Measurements from ENCODE around the gene NPDC1.

Gene NPDC1

DNA sequence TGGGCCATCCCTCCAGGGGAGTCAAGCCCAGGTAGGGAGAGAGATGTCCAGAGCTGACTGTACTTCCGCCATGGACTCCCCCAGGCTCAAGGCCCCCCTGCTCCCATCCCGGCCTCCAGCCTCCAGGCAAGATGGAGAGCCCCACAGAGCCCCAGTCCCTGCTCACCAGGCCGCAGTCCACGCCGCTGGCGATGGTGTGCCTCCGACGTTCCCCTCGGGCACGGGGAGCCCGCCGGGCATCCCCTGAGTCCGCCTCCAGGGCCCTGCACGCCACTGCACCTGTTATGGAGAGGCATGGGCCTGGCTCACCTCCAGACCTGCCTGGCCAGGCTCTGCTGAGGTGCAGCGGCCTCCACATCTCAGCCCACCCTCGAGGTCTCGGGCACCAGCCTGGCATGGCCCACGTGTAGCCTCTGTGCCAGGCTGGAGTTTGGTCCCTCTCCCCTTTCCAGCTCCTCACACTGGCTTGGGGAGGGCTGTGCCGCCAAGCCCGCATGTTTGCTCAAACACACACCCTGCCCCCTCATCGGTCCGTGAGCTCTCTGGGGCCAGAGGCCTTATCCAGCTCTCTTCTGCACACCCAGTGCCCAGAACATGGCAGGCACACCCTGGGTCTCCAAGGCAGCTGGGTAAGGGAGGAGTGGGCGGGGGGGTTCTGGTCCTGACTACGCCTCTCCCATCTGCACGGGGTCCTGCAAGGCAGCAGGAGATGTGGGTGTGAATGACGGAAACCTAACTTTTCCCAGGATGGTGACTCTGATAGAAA lies 20.3 kb upstream of the NPDC1 start:
- Histone ChIP-seq H3K4me3 (ENCODE audit: low read depth, low read length) (no peak overlapping the region), H3K4me1 (peaks cover 2% of the 10 kb centered on the region), H3K4me2 (ENCODE audit: low read length) (no peak overlapping the region), H3K9ac (no peak overlapping the region), H3K36me3 (ENCODE audit: control insufficient read depth, insufficient read depth, low read length) (no peaks in the 10 kb centered on the region), H3K27me3 (ENCODE audit: control insufficient read depth, insufficient read depth, low read length) (no peaks in the 10 kb centered on the region), H3K27ac (no peak overlapping the region), H3K79me2 (no peaks in the 10 kb centered on the region), H3K9me3 (ENCODE audit: control insufficient read depth, low read length) (no peaks in the 10 kb centered on the region), H2AFZ (no peak overlapping the region)
- TF ChIP-seq, protein P1, sequence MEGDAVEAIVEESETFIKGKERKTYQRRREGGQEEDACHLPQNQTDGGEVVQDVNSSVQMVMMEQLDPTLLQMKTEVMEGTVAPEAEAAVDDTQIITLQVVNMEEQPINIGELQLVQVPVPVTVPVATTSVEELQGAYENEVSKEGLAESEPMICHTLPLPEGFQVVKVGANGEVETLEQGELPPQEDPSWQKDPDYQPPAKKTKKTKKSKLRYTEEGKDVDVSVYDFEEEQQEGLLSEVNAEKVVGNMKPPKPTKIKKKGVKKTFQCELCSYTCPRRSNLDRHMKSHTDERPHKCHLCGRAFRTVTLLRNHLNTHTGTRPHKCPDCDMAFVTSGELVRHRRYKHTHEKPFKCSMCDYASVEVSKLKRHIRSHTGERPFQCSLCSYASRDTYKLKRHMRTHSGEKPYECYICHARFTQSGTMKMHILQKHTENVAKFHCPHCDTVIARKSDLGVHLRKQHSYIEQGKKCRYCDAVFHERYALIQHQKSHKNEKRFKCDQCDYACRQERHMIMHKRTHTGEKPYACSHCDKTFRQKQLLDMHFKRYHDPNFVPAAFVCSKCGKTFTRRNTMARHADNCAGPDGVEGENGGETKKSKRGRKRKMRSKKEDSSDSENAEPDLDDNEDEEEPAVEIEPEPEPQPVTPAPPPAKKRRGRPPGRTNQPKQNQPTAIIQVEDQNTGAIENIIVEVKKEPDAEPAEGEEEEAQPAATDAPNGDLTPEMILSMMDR (IDR thresholded peaks at IDR 0.05), result no peak

DNA sequence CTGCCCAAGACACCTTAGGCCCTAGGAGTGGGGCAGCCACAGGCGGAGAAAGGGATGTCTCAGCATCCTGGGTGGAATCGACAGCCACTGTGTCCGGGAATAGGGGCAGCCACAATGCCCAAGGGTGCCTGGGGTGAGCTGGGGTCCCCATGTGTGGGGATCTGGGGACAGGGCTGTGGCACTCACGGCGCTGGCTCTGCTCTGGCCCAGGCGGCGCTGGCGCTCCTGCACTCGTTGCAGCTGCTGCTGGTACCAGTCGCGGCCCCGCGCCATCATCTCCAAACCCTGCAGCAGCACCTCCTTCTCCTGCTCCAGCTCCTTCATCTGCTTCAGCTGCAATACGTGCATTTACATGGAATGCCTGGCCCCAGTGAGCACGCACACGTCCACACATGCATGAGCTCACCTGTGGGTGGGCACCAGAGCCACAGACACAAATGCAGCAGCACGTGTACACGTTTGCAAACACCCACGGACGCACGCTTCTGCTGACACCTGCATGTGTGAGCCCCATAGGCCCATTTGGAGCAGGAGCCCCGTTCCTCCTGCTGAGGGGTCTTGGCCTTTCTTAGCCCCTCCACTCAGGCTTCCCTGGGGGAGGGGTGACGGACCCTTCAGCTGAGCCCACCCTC lies 19.5 kb upstream of the NPDC1 start:
- H3K4me3 ChIP-seq (ENCODE audit: low read depth, low read length), result no peak overlapping the region
- no peak overlapping the region for H3K4me2 ChIP-seq (ENCODE audit: low read length)
- no peak overlapping the region for H2AFZ ChIP-seq
- H3K9me3 ChIP-seq (ENCODE audit: control insufficient read depth, low read length), result no peaks in the 10 kb centered on the region
- no peaks in the 10 kb centered on the region for H3K36me3 ChIP-seq (ENCODE audit: control insufficient read depth, insufficient read depth, low read length)
- no peak overlapping the region for H3K9ac ChIP-seq
- no peaks in the 10 kb centered on the region for H3K4me1 ChIP-seq
- no peak overlapping the region for H3K27ac ChIP-seq
- no peaks in the 10 kb centered on the region for H3K79me2 ChIP-seq
- H3K27me3 ChIP-seq (ENCODE audit: control insufficient read depth, insufficient read depth, low read length), result no peaks in the 10 kb centered on the region
- TF ChIP-seq, protein P1 (IDR thresholded peaks at IDR 0.05), result no peak

DNA sequence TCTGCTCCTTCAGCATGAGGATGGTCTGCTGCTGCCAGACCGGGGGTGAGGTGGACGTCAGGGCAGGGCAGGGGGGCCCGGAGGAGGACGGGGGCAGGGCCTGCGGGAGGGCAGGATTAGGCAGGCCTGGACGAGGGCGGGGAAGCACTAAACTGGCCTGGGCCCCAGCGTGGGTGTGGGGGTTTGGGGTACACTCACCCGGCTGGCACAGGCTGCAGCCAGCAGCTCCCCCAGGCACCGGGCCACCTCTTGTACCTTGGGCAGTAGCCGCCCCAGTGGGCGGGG lies 18.8 kb upstream of the NPDC1 start:
- Histone ChIP-seq H2AFZ (no peak overlapping the region), H3K4me3 (ENCODE audit: low read depth, low read length) (no peak overlapping the region), H3K27me3 (ENCODE audit: control insufficient read depth, insufficient read depth, low read length) (no peaks in the 10 kb centered on the region), H3K27ac (no peak overlapping the region), H3K4me1 (no peaks in the 10 kb centered on the region), H3K9me3 (ENCODE audit: control insufficient read depth, low read length) (no peaks in the 10 kb centered on the region), H3K4me2 (ENCODE audit: low read length) (no peak overlapping the region), H3K9ac (no peak overlapping the region), H3K36me3 (ENCODE audit: control insufficient read depth, insufficient read depth, low read length) (no peaks in the 10 kb centered on the region), H3K79me2 (no peaks in the 10 kb centered on the region)
- TF ChIP-seq, protein P1 (IDR thresholded peaks at IDR 0.05), result no peak

DNA sequence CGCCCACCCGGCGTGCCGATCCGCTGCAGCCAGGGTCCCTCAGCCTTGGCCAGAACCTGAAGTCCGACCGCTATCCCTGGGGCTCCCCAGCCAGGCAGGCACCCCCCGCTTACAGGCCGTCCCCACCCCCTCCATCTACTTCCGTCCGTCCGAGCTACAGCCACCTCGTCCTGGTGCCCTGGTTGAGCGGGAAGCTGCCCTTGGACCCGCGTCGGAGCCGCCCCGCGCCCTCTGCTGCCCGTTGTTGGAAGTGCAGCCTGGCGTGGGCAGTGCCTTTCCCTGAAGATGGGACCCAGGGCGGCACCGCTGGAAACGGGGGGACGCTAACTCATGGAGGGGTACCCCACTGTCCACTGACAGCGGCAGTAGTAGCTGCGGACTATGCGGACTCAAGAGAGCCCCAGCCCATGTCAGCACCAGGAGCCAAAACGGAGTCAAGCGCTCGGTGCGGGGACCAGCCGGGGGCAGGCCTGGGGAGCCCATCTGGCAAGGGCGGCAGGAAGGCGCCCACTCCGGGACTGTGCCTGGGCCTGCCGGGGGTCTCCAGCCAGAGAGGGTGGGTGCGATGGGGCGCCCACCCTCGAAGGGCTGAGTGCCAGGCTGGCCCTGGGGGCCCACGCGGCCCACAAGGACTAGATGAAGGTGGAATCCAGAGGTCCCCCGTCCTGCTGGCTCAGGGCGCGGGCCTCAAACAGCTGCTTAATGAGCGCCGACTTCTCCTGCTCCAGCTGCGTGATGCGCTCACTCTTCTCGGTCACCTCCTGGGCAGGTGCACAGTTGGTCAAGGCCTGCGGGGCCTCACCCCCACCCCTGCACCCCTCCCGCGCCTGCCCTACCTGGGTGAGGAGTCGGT lies 18.3 kb upstream of the NPDC1 start:
- H3K4me3 ChIP-seq (ENCODE audit: low read depth, low read length), result no peak overlapping the region
- H3K9me3 ChIP-seq (ENCODE audit: control insufficient read depth, low read length), result no peaks in the 10 kb centered on the region

More for the DNA sequence above, 18.3 kb upstream of the NPDC1 start:
- no peak overlapping the region for H2AFZ ChIP-seq
- no peaks in the 10 kb centered on the region for H3K79me2 ChIP-seq
- H3K27ac ChIP-seq, result no peak overlapping the region
- TF ChIP-seq, protein P1 (IDR thresholded peaks at IDR 0.05), result peak; percentile 89
- no peak overlapping the region for H3K9ac ChIP-seq
- no peaks in the 10 kb centered on the region for H3K4me1 ChIP-seq
- no peak overlapping the region for H3K4me2 ChIP-seq (ENCODE audit: low read length)
- no peaks in the 10 kb centered on the region for H3K36me3 ChIP-seq (ENCODE audit: control insufficient read depth, insufficient read depth, low read length)
- no peaks in the 10 kb centered on the region for H3K27me3 ChIP-seq (ENCODE audit: control insufficient read depth, insufficient read depth, low read length)
